Colonic mucosa (tissue), 4 donors: ENCODE measurements around the gene ELP4. TPM values are rescaled to one million over a fixed set of nuclear protein-coding genes. Genes with fewer than 3 reads are reported as not detected.

Source experiments
- DNase-seq: peaks from one replicate; pipeline ENCODE4 v3.0.0-alpha.2; 2020
- H3K27ac ChIP-seq: fragments of 200-600 bp; one replicate; pipeline ENCODE4 v1.8.0; 2021
- H3K27me3 ChIP-seq: fragments of 200-600 bp; one replicate; pipeline ENCODE4 v1.8.0; 2021
- H3K36me3 ChIP-seq: fragments of 200-600 bp; one replicate; pipeline ENCODE4 v1.8.0; 2021
- H3K4me1 ChIP-seq: fragments of 200-600 bp; one replicate; pipeline ENCODE4 v1.8.0; 2021; ENCODE audit warnings: mild to moderate bottlenecking
- H3K4me3 ChIP-seq: fragments of 200-600 bp; one replicate; pipeline ENCODE4 v1.8.0; 2021
- H3K9ac ChIP-seq, 2 donors: one replicate each; pipeline ENCODE4 v1.7.0; 2013; ENCODE audit warnings: control low read depth in 2 of 2, low read depth in 2 of 2, low read length in 2 of 2
- H3K9me3 ChIP-seq: fragments of 200-600 bp; one replicate; pipeline ENCODE4 v1.8.0; 2021
- CTCF ChIP-seq: fragments of 200-600 bp; IDR thresholded peaks from one replicate; pipeline ENCODE4 v1.8.0; 2022; ENCODE audit warnings: antibody characterized with exemption, mild to moderate bottlenecking
- intact Hi-C: fragments of 100-400 bp; cut with DNase I; formaldehyde crosslinking; loops from one replicate; pipeline ENCODE4 v1.14.1; 2022
- total RNA-seq, 2 donors: library from RNA; stranded (reverse); fragmentation: NEBNext Ultra II Directional in 1 of 2; extraction: Animal tissue kit (Norgen Biotek cat#: 25700) in 1 of 2; gene quantifications; one replicate each; pipeline ENCODE4 v1.2.1, GENCODE V29; 2021
- donor health status: healthy.
- donor health status: DM: no; HTN: no; CAD: no.
- donor health status: DM: no; HTN: no; CAD: no.

ELP4 gene
- total RNA-seq, 2 donors from 2014 or later = 17.0 to 22.8 TPM

- H3K4me1 ChIP-seq = peaks cover 7% of the 10 kb centered on the region
- no peak overlapping the region for H3K9ac ChIP-seq
- H3K9me3 ChIP-seq = no peaks in the 10 kb centered on the region
- intact Hi-C loops = no loop called here
- H3K27me3 ChIP-seq = peaks cover 92% of the 10 kb centered on the region
- TF ChIP-seq CTCF = no peak
- H3K4me3 ChIP-seq = no peak overlapping the region
- DNase-seq = no peak
- H3K36me3 ChIP-seq = no peaks in the 10 kb centered on the region
- no peak overlapping the region for H3K27ac ChIP-seq
Observed at GRCh38 chr11:31800398-31801265, 291.1 kb downstream of the ELP4 start.

GRCh38 chr11:31801298-31801702, 291.7 kb downstream of the ELP4 start:
- H3K27me3 ChIP-seq = peaks cover 93% of the 10 kb centered on the region
- no peak overlapping the region for H3K27ac ChIP-seq
- intact Hi-C loops = no loop called here
- no peak for DNase-seq
- peaks cover 7% of the 10 kb centered on the region for H3K4me1 ChIP-seq
- H3K9me3 ChIP-seq = no peaks in the 10 kb centered on the region
- no peak for TF ChIP-seq CTCF
- H3K4me3 ChIP-seq = no peak overlapping the region
- H3K36me3 ChIP-seq = no peaks in the 10 kb centered on the region
- H3K9ac ChIP-seq = no peak overlapping the region

DNA sequence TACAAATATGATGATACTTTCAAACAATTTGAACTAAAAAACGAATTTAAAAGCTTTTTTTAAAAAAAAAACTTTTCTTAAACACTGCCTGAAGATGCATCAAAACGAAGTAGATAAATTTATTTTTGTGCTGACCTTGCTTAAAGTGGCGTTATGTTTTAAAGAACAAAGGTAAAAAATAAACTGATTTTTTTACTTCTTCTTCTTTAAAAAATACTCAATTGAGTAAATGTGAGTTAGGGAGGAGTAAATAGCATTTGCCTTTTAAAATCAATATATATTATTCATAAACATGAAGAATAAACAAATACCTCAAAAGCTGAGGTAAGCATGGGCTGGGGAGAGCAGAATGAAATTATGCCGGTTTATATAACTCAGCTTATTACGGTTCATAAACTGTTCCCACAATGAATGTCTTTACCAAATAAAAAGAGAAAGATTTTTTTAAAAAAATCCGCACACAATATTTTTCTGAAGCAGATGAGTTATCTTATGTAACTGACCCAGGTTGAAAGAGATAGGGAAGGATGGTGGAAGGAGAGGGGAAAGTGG, 292.5 kb downstream of the ELP4 start:
- H3K4me3 ChIP-seq = no peak overlapping the region
- no peaks in the 10 kb centered on the region for H3K36me3 ChIP-seq
- peaks cover 7% of the 10 kb centered on the region for H3K4me1 ChIP-seq
- intact Hi-C loops = no loop called here
- H3K9me3 ChIP-seq = no peaks in the 10 kb centered on the region
- H3K27ac ChIP-seq = no peak overlapping the region
- peaks cover 95% of the 10 kb centered on the region for H3K27me3 ChIP-seq
- TF ChIP-seq CTCF = no peak
- no peak for DNase-seq
- H3K9ac ChIP-seq = no peak overlapping the region

GRCh38 chr11:31802609-31802989, 293.0 kb downstream of the ELP4 start:
- no peaks in the 10 kb centered on the region for H3K36me3 ChIP-seq
- no peak for TF ChIP-seq CTCF
- intact Hi-C loops = no loop called here
- no peak overlapping the region for H3K27ac ChIP-seq
- no peak overlapping the region for H3K9ac ChIP-seq
- DNase-seq = no peak
- no peaks in the 10 kb centered on the region for H3K9me3 ChIP-seq
- H3K4me1 ChIP-seq = peaks cover 7% of the 10 kb centered on the region
- peaks cover 95% of the 10 kb centered on the region for H3K27me3 ChIP-seq
- no peak overlapping the region for H3K4me3 ChIP-seq

GRCh38 chr11:31802990-31803812, 293.6 kb downstream of the ELP4 start:
- Histone ChIP-seq H3K27me3 (peaks cover 98% of the 10 kb centered on the region), H3K36me3 (no peaks in the 10 kb centered on the region), H3K27ac (no peak overlapping the region), H3K9me3 (no peaks in the 10 kb centered on the region), H3K4me3 (no peak overlapping the region), H3K9ac (no peak overlapping the region), H3K4me1 (peaks cover 7% of the 10 kb centered on the region)
- intact Hi-C loops = no loop called here
- no peak for TF ChIP-seq CTCF
- DNase-seq = no peak
